A549 treated with AZD2906 at 1 μM for 4 hours (cell line): Measurements from ENCODE around the gene MTPN. TPM values are rescaled to one million over a fixed set of nuclear protein-coding genes. Genes with fewer than 3 reads are reported as not detected.

Source experiments
- total RNA-seq: library from RNA; stranded (reverse); fragments of 200-300 nt; extraction: Qiagen RNA extraction; gene quantifications from 5 replicates; pipeline ENCODE4 v1.2.3, GENCODE V29; 2022

Gene MTPN
- 93.8 to 121 TPM (median 107 TPM) in 5 replicates for total RNA-seq

GRCh38 chr7:135977007-135977741, at the start of gene MTPN:
Gene MTPN (minus strand): TSS chr7:135977359. CDS start chr7:135977100, 259 bp downstream.

Other genes starting within 250 kb of the MTPN start
- not detected in 5 replicates for gene SLC13A4, start 249.2 kb downstream of the MTPN start, total RNA-seq
- 0.05 TPM in 2 of 5 replicates, not detected in the others for gene FAM180A, start 228.5 kb downstream of the MTPN start, total RNA-seq